Endothelial cell of umbilical vein (primary cell): ENCODE measurements around the gene TXNRD1. TPM values are rescaled to one million over a fixed set of nuclear protein-coding genes. Genes with fewer than 3 reads are reported as not detected.

Source experiments
- BruUV-seq: library from RNA; stranded (reverse); fragments of 400-500 nt; replicated peaks from 2 replicates; lab custom pipeline; 2021; lab: Mats Ljungman, UMichigan
- CTCF ChIA-PET: fragments of 300-600, 350-600 bp; sonication (Branson Sonifier 250); formaldehyde crosslinking; loops from one replicate; lab custom pipeline; 2021; ENCODE audit warnings: antibody characterized with exemption, inconsistent platforms; lab: Charles Lee
- POLR2A ChIA-PET: fragments of 300-600, 350-600 bp; sonication (Branson Sonifier 250); formaldehyde crosslinking; loops from one replicate; lab custom pipeline; 2021; ENCODE audit warnings: antibody characterized with exemption, inconsistent platforms; lab: Charles Lee
- DNase-seq: peaks from one replicate; pipeline ENCODE4 v3.0.0-alpha.2; 2011; ENCODE audit warnings: low read depth, low spot score
- FAIRE-seq: peaks from 2 replicates; lab custom pipeline; 2011; peaks lifted over from hg19 to GRCh38; lab: Jason Lieb, UNC
- H2AFZ ChIP-seq: 2 replicates; pipeline ENCODE4 v1.6.0; 2012; ENCODE audit warnings: low read depth, low read length, control low read depth, inconsistent platforms
- H3K27ac ChIP-seq: 2 replicates; pipeline ENCODE4 v1.5.1; 2011; ENCODE audit warnings: low read depth, mild to moderate bottlenecking, control low read depth, low read length, moderate library complexity; ENCODE audit not compliant: insufficient read depth
- H3K27me3 ChIP-seq, 2 experiments: 2 replicates each; pipeline versions ENCODE4 v1.6.0 to v1.6.1; 2011; ENCODE audit warnings: low read length in 2 of 2, mixed read lengths in 1 of 2; ENCODE audit not compliant: control insufficient read depth in 2 of 2, insufficient read depth in 2 of 2
- H3K36me3 ChIP-seq, 2 experiments: 2 replicates in 1 of 2; 3 replicates in 1 of 2; pipeline ENCODE4 v1.5.1; 2011; ENCODE audit warnings: low read length in 2 of 2, mild to moderate bottlenecking in 1 of 2, moderate library complexity in 1 of 2; ENCODE audit not compliant: control insufficient read depth in 2 of 2, insufficient read depth in 2 of 2; ENCODE audit errors: extremely low read depth in 1 of 2
- H3K4me1 ChIP-seq: 3 replicates; pipeline ENCODE4 v1.5.1; 2011; ENCODE audit warnings: mild to moderate bottlenecking, low read length; ENCODE audit not compliant: control insufficient read depth, insufficient read depth; ENCODE audit errors: extremely low read depth
- H3K4me2 ChIP-seq: 2 replicates; pipeline ENCODE4 v1.6.1; 2011; ENCODE audit warnings: low read length, control low read depth, mixed read lengths; ENCODE audit not compliant: insufficient read depth
- H3K4me3 ChIP-seq, 3 experiments: fragments of 200-600 bp in 1 of 3; sonication (generic), shearing (Covaris generic) in 1 of 3; replicated peaks in 1 of 3; 2 replicates each; pipeline ENCODE4 v1.5.1; 2011 to 2016; ENCODE audit warnings: control low read depth in 3 of 3, low read length in 3 of 3, mild to moderate bottlenecking in 2 of 3, inconsistent platforms in 1 of 3, low read depth in 1 of 3, moderate library complexity in 1 of 3; ENCODE audit not compliant: insufficient read depth in 1 of 3
- H3K79me2 ChIP-seq: 2 replicates; pipeline ENCODE4 v1.6.0; 2012; ENCODE audit warnings: low read length, inconsistent platforms; ENCODE audit not compliant: control insufficient read depth, insufficient read depth
- H3K9ac ChIP-seq: replicated peaks from 2 replicates; pipeline ENCODE3; 2011; ENCODE audit warnings: low read length, control low read depth; ENCODE audit not compliant: insufficient read depth; ENCODE audit errors: extremely low read depth
- H3K9me1 ChIP-seq: replicated peaks from 3 replicates; pipeline ENCODE4 v1.6.0; 2011; ENCODE audit warnings: mild to moderate bottlenecking, low read length; ENCODE audit not compliant: control insufficient read depth, insufficient read depth; ENCODE audit errors: extremely low read depth
- H3K9me3 ChIP-seq: replicated peaks from 2 replicates; pipeline ENCODE4 v1.5.1; 2012; ENCODE audit warnings: low read length, inconsistent platforms; ENCODE audit not compliant: control insufficient read depth, insufficient read depth
- H4K20me1 ChIP-seq: replicated peaks from 2 replicates; pipeline ENCODE3; 2011; ENCODE audit warnings: mild to moderate bottlenecking, low read length; ENCODE audit not compliant: control insufficient read depth, insufficient read depth; ENCODE audit errors: extremely low read depth
- EZH2 ChIP-seq: IDR thresholded peaks from 2 replicates; pipeline ENCODE4 v1.6.1; 2012; ENCODE audit warnings: borderline replicate concordance, low read depth, mild to moderate bottlenecking, moderate library complexity, low read length, inconsistent platforms; ENCODE audit not compliant: severe bottlenecking
- FOS ChIP-seq: IDR thresholded peaks from 2 replicates; pipeline ENCODE4 v1.6.1; 2011; ENCODE audit warnings: mild to moderate bottlenecking, low read length, moderate library complexity, borderline replicate concordance; ENCODE audit not compliant: insufficient read depth
- GATA2 ChIP-seq: IDR thresholded peaks from 2 replicates; pipeline ENCODE4 v1.7.0; 2011; ENCODE audit warnings: low read depth, mild to moderate bottlenecking, moderate library complexity, mixed read lengths, low read length; ENCODE audit not compliant: insufficient read length, insufficient read depth
- JUN ChIP-seq: IDR thresholded peaks from 2 replicates; pipeline ENCODE4 v1.6.1; 2011; ENCODE audit warnings: borderline replicate concordance, low read depth; ENCODE audit not compliant: insufficient read length, insufficient read depth
- MYC ChIP-seq: IDR thresholded peaks from one replicate; pipeline ENCODE4 v1.6.1; 2011; ENCODE audit warnings: mild to moderate bottlenecking, low read depth, low read length
- POLR2A ChIP-seq: IDR thresholded peaks from 2 replicates; pipeline ENCODE4 v1.6.1; 2012; ENCODE audit warnings: low read depth, mild to moderate bottlenecking, control low read depth, low read length
- POLR2AphosphoS5 ChIP-seq: IDR thresholded peaks from 2 replicates; pipeline ENCODE4 v1.6.1; 2012; ENCODE audit warnings: low read depth, mild to moderate bottlenecking, control low read depth, low read length, moderate library complexity; ENCODE audit not compliant: insufficient read depth
- dilution Hi-C: fragments of 300-500 bp; cut with MboI; formaldehyde crosslinking; loops from one replicate; pipeline ENCODE4 v1.15.0; 2019; ENCODE audit warnings: low sequenced_read_pairs; ENCODE audit not compliant: extremely low pct_ligation_motif_present
- intact Hi-C: fragments of 100-400 bp; cut with micrococcal nuclease; formaldehyde crosslinking; loops from one replicate; pipeline ENCODE4 v1.10.0; 2022
- polyA plus RNA-seq, 4 experiments: library from polyadenylated mRNA; depleted of rRNA in 3 of 4; stranded (reverse) in 3 of 4; unstranded in 1 of 4; fragments of >200 nt; gene quantifications; 2 replicates each; pipeline versions ENCODE4 v1.2.1 to v1.2.3, GENCODE V29; 2011 to 2012; ENCODE audit warnings: missing spikeins in 1 of 4
- total RNA-seq: library from RNA; stranded (reverse); gene quantifications from 2 replicates; pipeline ENCODE4 v1.2.3, GENCODE V29; 2021
- TF ChIP-seq, protein P1 (sequence below), 2 donors: IDR thresholded peaks; 1 replicate in 1 of 2; 2 replicates in 1 of 2; pipeline ENCODE4 v1.5.1; 2011; ENCODE audit warnings: low read length in 2 of 2, mild to moderate bottlenecking in 2 of 2, moderate library complexity in 2 of 2, control low read depth in 1 of 2, inconsistent platforms in 1 of 2, low read depth in 1 of 2; ENCODE audit not compliant: insufficient read depth in 1 of 2; ENCODE audit errors: extremely low read depth in 1 of 2
- TF ChIP-seq, protein P2 (sequence below): IDR thresholded peaks from 2 replicates; pipeline ENCODE4 v1.6.1; 2011; ENCODE audit not compliant: insufficient read depth, insufficient read length

The TXNRD1 gene
- total and polyA plus RNA-seq, 2 donors (not counting 3 experiments of a cell fraction or from before 2014, with no cell fraction given): 309 to 566 TPM

DNA sequence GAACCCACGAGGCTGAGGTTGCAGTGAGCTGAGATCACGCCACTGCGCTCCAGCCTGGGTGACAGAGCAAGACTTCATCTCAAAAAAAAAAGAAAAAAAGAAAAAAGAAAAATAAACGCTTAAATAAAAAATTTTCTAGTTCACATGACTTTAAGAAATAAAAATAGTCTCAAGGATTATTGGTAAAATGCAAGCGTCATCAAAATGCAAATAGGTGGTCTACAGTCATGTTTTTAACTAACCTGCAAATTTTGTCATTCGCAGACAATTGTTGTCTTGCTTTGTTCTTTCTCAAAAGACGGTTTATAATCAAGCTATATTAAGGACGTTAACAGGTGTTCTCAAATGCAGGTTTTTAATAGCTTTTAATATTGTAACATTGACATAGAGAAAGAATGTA lies 22.4 kb downstream of the TXNRD1 start:
- no peaks in the 10 kb centered on the region for H3K36me3 ChIP-seq
- POLR2A ChIA-PET: no interaction called here
- no peaks in the 10 kb centered on the region for H4K20me1 ChIP-seq
- CTCF ChIA-PET: no interaction called here
- H2AFZ ChIP-seq: no peak overlapping the region
- FAIRE-seq (no peak), DNase-seq (no peak)
- H3K4me2 ChIP-seq: no peak overlapping the region
- TF ChIP-seq JUN (no peak), POLR2A (no peak), GATA2 (no peak), EZH2 (no peak), POLR2AphosphoS5 (no peak), MYC (no peak), FOS (no peak)
- TF ChIP-seq, protein P1, sequence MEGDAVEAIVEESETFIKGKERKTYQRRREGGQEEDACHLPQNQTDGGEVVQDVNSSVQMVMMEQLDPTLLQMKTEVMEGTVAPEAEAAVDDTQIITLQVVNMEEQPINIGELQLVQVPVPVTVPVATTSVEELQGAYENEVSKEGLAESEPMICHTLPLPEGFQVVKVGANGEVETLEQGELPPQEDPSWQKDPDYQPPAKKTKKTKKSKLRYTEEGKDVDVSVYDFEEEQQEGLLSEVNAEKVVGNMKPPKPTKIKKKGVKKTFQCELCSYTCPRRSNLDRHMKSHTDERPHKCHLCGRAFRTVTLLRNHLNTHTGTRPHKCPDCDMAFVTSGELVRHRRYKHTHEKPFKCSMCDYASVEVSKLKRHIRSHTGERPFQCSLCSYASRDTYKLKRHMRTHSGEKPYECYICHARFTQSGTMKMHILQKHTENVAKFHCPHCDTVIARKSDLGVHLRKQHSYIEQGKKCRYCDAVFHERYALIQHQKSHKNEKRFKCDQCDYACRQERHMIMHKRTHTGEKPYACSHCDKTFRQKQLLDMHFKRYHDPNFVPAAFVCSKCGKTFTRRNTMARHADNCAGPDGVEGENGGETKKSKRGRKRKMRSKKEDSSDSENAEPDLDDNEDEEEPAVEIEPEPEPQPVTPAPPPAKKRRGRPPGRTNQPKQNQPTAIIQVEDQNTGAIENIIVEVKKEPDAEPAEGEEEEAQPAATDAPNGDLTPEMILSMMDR (IDR thresholded peaks at IDR 0.05; ENCODE audit: extremely low read depth in 1 of 2, insufficient read depth in 1 of 2, low read depth in 1 of 2, low read length in 2 of 2): no peak
- TF ChIP-seq, protein P2, sequence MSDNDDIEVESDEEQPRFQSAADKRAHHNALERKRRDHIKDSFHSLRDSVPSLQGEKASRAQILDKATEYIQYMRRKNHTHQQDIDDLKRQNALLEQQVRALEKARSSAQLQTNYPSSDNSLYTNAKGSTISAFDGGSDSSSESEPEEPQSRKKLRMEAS: no peak
- no peak overlapping the region for H3K4me3 ChIP-seq
- intact Hi-C loops (no loop called here), dilution Hi-C loops (no loop called here)
- H3K79me2 ChIP-seq: no peaks in the 10 kb centered on the region
- no peaks in the 10 kb centered on the region for H3K27me3 ChIP-seq
- no peak overlapping the region for H3K9ac ChIP-seq
- H3K9me3 ChIP-seq: no peaks in the 10 kb centered on the region
- no peaks in the 10 kb centered on the region for H3K4me1 ChIP-seq
- H3K9me1 ChIP-seq: no peaks in the 10 kb centered on the region
- no TSS peak for BruUV-seq
- no peak overlapping the region for H3K27ac ChIP-seq
